MCF 10A (cell line): ENCODE data around the gene PNMA8C. TPM values are rescaled to one million over a fixed set of nuclear protein-coding genes. Genes with fewer than 3 reads are reported as not detected.

ENCODE experiments used
- BruUV-seq: library from RNA; stranded (reverse); fragments of 400-500 nt; replicated peaks from 2 replicates; lab custom pipeline; 2021; lab: Mats Ljungman, UMichigan
- CTCF ChIA-PET: fragments of 300-600 bp; sonication (Branson Sonifier 250); formaldehyde crosslinking; extraction: SDS; loops from one replicate; lab custom pipeline; 2021; ENCODE audit warnings: antibody characterized with exemption, inconsistent platforms; lab: Yijun Ruan, JAX
- POLR2A ChIA-PET: fragments of 300-600, 350-650 bp; sonication (Branson Sonifier 250); formaldehyde crosslinking; extraction: SDS; loops from one replicate; lab custom pipeline; 2020; ENCODE audit warnings: antibody characterized with exemption, inconsistent platforms; lab: Yijun Ruan, JAX
- DNase-seq: peaks from one replicate; pipeline ENCODE4 v3.0.0-alpha.2; 2018; ENCODE audit not compliant: unreplicated experiment
- H3K27ac Mint-ChIP-seq: one replicate; pipeline ENCODE4 v1.8.0; 2022; ENCODE audit warnings: mild to moderate bottlenecking, low read depth, mixed read lengths; ENCODE audit not compliant: unreplicated experiment
- H3K27me3 Mint-ChIP-seq: one replicate; pipeline ENCODE4 v1.8.0; 2022; ENCODE audit warnings: mixed read lengths; ENCODE audit not compliant: insufficient read depth, unreplicated experiment
- H3K36me3 Mint-ChIP-seq: one replicate; pipeline ENCODE4 v1.8.0; 2022; ENCODE audit warnings: mild to moderate bottlenecking, moderate library complexity, mixed read lengths; ENCODE audit not compliant: insufficient read depth, unreplicated experiment
- H3K4me1 Mint-ChIP-seq: one replicate; pipeline ENCODE4 v1.8.0; 2022; ENCODE audit warnings: mixed read lengths; ENCODE audit not compliant: insufficient read depth, unreplicated experiment
- H3K4me3 Mint-ChIP-seq: one replicate; pipeline ENCODE4 v1.8.0; 2022; ENCODE audit warnings: mild to moderate bottlenecking, moderate library complexity, mixed read lengths; ENCODE audit not compliant: unreplicated experiment
- H3K9me3 Mint-ChIP-seq: one replicate; pipeline ENCODE4 v1.8.0; 2022; ENCODE audit warnings: mixed read lengths; ENCODE audit not compliant: unreplicated experiment
- intact Hi-C: fragments of 100-400 bp; cut with micrococcal nuclease; formaldehyde crosslinking; loops from 2 replicates; pipeline ENCODE4 v1.14.1; 2022
- total RNA-seq: library from RNA; stranded (reverse); gene quantifications from 2 replicates; pipeline ENCODE4 v1.2.3, GENCODE V29; 2022
- TF ChIP-seq, protein P1 (sequence below): fragments of 200-600 bp; IDR thresholded peaks from one replicate; pipeline ENCODE4 v1.8.0; 2022; ENCODE audit warnings: antibody characterized with exemption, mild to moderate bottlenecking; ENCODE audit not compliant: unreplicated experiment

The PNMA8C gene
- total RNA-seq, 1 experiment from 2014 or later: not detected

DNA sequence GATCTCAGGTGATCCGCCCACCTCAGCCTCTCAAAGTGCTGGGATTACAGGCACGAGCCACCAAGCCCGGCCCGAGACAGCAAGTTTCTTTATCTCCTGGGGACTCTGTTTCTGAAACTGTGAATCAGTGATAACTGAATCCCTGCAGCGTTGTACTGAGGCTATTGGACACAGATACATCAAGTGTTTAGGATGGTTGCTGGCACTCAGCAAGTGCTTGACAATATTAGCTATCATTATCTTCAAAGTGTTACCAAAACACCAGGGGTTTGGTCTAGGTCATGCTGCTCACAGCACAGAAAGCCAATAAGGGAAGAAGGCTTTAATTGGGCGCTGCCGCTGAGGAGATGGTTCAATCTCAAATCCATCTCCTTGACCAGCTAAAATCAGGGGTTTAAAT, 20.5 kb upstream of the PNMA8C start:
- Mint-ChIP-seq H3K9me3 (no peaks in the 10 kb centered on the region), H3K36me3 (no peaks in the 10 kb centered on the region), H3K27me3 (no peaks in the 10 kb centered on the region), H3K4me1 (peaks cover 23% of the 10 kb centered on the region), H3K4me3 (no peak overlapping the region), H3K27ac (no peak overlapping the region)
- POLR2A ChIA-PET: interaction anchor here (1.7 to 3.8 kb wide), 2 partner anchors 15 to 24 kb away, joined by 3 to 28 read pairs; no protein-coding TSS in a partner anchor
- CTCF ChIA-PET: no interaction called here
- TF ChIP-seq, protein P1, sequence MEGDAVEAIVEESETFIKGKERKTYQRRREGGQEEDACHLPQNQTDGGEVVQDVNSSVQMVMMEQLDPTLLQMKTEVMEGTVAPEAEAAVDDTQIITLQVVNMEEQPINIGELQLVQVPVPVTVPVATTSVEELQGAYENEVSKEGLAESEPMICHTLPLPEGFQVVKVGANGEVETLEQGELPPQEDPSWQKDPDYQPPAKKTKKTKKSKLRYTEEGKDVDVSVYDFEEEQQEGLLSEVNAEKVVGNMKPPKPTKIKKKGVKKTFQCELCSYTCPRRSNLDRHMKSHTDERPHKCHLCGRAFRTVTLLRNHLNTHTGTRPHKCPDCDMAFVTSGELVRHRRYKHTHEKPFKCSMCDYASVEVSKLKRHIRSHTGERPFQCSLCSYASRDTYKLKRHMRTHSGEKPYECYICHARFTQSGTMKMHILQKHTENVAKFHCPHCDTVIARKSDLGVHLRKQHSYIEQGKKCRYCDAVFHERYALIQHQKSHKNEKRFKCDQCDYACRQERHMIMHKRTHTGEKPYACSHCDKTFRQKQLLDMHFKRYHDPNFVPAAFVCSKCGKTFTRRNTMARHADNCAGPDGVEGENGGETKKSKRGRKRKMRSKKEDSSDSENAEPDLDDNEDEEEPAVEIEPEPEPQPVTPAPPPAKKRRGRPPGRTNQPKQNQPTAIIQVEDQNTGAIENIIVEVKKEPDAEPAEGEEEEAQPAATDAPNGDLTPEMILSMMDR: no peak
- no TSS peak for BruUV-seq
- no peak for DNase-seq
- intact Hi-C loops: no loop called here

DNA sequence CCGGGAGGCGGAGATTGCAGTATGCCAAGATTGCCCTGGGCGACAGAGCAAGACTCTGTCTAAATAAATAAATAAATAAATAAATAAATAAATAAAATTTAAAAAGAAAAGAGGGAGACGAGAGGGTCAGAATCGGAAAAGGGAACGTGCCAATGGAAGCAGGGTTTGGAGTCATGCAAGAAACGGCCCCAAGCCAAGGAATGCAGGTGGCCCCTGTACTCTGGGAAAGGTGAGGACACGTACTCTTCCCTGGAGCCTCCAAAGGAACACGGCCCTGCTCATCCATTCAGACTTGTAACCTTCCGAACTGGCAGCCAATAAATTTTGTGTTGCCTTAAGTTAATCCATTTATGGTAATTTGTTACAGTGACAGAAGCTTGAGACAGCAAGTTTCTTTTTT, 19.9 kb upstream of the PNMA8C start:
- Mint-ChIP-seq H3K27ac (no peak overlapping the region), H3K4me3 (no peak overlapping the region), H3K4me1 (peaks cover 16% of the 10 kb centered on the region), H3K36me3 (no peaks in the 10 kb centered on the region), H3K9me3 (no peaks in the 10 kb centered on the region), H3K27me3 (no peaks in the 10 kb centered on the region)
- BruUV-seq: no TSS peak
- CTCF ChIA-PET: interaction anchor here (0.6 to 1.2 kb wide), 2 partner anchors 13 to 18 kb away, joined by 3 read pairs; no protein-coding TSS in a partner anchor
- TF ChIP-seq, protein P1: no peak
- intact Hi-C loops: no loop called here
- DNase-seq: no peak
- POLR2A ChIA-PET: interaction anchor here (3.8 kb wide), 1 partner anchor 25 kb away, joined by 28 read pairs; no protein-coding TSS in a partner anchor

DNA sequence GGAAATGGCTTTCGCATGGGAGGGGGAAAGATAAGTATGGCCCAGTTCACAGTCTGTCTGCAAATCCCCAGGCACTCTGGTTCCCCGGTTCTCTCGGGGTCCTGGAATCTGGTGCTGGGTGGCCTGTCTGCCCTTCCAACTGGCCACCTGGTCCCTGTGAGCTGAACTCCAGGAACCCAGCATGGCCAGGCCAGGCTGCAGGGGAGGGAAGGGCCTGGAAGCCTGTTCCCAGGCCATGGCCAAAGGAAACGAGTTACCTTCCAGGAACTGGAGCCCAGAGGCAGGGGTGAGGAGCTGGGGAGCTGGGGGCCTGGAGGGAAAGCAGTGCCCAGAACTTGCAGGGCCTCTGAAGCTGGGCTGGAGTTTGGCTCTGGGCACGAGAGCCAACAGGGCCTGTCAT, 19.1 kb upstream of the PNMA8C start:
- H3K36me3 Mint-ChIP-seq: no peaks in the 10 kb centered on the region
- no peaks in the 10 kb centered on the region for H3K27me3 Mint-ChIP-seq
- H3K9me3 Mint-ChIP-seq: no peaks in the 10 kb centered on the region
- TF ChIP-seq, protein P1: no peak
- peaks cover 19% of the 10 kb centered on the region for H3K4me1 Mint-ChIP-seq
- BruUV-seq: no TSS peak
- H3K4me3 Mint-ChIP-seq: no peak overlapping the region
- no peak overlapping the region for H3K27ac Mint-ChIP-seq
- DNase-seq: no peak
- ChIA-PET POLR2A (interaction anchor here (1.1 kb wide), 1 partner anchor 9 kb away, joined by 3 read pairs; no protein-coding TSS in a partner anchor), CTCF (interaction anchor here (1.2 kb wide), 1 partner anchor 13 kb away, joined by 3 read pairs; no protein-coding TSS in a partner anchor)
- intact Hi-C loops: no loop called here

DNA sequence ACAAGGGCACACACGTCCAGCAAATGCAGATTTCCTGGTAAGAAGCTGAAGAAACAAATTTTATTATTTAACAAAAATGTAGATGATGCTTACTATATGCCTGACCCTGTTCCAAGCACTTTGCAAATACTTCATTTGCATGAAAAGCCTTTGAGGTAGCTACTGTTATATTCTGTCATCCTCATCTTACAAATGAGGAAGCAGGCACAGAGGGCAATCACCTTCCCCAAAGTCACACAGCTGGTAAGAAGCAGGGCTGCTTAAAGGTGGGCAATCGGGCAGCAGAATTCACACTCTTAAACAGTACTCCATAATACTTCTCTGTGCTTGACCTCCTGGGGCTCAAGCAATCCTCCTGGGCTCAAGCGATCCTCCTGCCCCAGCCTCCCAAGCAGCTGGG, 18.3 kb upstream of the PNMA8C start:
- no peaks in the 10 kb centered on the region for H3K9me3 Mint-ChIP-seq
- CTCF ChIA-PET: no interaction called here
- H3K4me1 Mint-ChIP-seq: peaks cover 20% of the 10 kb centered on the region
- POLR2A ChIA-PET: interaction anchor here (1.1 kb wide), 1 partner anchor 10 kb away, joined by 3 read pairs; no protein-coding TSS in a partner anchor
- H3K4me3 Mint-ChIP-seq: no peak overlapping the region
- intact Hi-C loops: no loop called here
- DNase-seq: no peak
- TF ChIP-seq, protein P1: no peak
- no peaks in the 10 kb centered on the region for H3K36me3 Mint-ChIP-seq
- no TSS peak for BruUV-seq
- no peaks in the 10 kb centered on the region for H3K27me3 Mint-ChIP-seq
- no peak overlapping the region for H3K27ac Mint-ChIP-seq
